GM12801 (cell line): Measurements from ENCODE around the gene CKMT1A.

Experiments
- TF ChIP-seq, protein P1 (sequence below): IDR thresholded peaks from one replicate; pipeline ENCODE4 v1.5.1; 2011; ENCODE audit warnings: control low read depth; ENCODE audit not compliant: insufficient read length; ENCODE audit errors: extremely low read depth

CKMT1A gene

DNA sequence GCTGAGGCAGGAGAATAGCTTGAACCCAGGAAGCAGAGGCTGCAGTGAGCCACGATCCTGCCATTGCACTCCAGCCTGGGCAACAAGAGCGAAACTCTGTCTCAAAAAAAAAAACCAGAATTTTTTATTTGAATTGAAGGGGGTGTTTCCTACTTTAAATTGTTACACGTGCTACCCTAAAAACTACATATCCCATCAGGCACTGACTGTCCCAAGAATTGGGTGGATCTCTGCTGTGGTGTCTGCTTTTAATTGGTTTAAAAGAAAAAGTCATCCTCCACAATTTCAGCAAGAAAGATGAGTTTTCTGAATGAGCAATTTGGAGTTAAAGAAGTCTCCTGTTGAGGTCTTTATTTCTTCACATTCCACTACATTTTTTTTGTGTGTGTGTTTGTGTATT, 54.7 kb downstream of the CKMT1A start:
- TF ChIP-seq, protein P1, sequence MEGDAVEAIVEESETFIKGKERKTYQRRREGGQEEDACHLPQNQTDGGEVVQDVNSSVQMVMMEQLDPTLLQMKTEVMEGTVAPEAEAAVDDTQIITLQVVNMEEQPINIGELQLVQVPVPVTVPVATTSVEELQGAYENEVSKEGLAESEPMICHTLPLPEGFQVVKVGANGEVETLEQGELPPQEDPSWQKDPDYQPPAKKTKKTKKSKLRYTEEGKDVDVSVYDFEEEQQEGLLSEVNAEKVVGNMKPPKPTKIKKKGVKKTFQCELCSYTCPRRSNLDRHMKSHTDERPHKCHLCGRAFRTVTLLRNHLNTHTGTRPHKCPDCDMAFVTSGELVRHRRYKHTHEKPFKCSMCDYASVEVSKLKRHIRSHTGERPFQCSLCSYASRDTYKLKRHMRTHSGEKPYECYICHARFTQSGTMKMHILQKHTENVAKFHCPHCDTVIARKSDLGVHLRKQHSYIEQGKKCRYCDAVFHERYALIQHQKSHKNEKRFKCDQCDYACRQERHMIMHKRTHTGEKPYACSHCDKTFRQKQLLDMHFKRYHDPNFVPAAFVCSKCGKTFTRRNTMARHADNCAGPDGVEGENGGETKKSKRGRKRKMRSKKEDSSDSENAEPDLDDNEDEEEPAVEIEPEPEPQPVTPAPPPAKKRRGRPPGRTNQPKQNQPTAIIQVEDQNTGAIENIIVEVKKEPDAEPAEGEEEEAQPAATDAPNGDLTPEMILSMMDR: no peak
